Measurements from ENCODE around the gene SLC25A38.

DNA sequence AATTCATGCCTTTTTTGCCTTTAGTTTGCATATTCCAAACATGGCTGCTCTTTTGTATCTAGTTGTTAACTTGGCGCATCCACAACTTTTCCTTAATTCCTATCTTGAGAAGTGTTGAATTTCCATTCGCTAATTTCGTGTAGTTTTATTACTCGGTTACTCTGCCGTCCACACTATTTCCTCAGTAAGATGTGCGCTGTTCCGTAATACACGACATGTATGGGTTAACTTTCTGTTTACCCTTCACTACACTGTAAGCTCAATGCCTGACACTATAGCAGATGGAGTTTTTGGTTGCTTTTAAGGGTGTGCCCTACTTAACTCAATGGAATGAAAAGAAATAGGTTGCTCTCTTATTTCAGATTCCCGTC lies 24.1 kb downstream of the SLC25A38 start:
- TF ChIP-seq, protein P1, sequence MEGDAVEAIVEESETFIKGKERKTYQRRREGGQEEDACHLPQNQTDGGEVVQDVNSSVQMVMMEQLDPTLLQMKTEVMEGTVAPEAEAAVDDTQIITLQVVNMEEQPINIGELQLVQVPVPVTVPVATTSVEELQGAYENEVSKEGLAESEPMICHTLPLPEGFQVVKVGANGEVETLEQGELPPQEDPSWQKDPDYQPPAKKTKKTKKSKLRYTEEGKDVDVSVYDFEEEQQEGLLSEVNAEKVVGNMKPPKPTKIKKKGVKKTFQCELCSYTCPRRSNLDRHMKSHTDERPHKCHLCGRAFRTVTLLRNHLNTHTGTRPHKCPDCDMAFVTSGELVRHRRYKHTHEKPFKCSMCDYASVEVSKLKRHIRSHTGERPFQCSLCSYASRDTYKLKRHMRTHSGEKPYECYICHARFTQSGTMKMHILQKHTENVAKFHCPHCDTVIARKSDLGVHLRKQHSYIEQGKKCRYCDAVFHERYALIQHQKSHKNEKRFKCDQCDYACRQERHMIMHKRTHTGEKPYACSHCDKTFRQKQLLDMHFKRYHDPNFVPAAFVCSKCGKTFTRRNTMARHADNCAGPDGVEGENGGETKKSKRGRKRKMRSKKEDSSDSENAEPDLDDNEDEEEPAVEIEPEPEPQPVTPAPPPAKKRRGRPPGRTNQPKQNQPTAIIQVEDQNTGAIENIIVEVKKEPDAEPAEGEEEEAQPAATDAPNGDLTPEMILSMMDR (IDR thresholded peaks at IDR 0.05; ENCODE audit: poor library complexity, severe bottlenecking): no peak
- TF ChIP-seq EZH2 (IDR thresholded peaks at IDR 0.05; ENCODE audit: borderline replicate concordance, insufficient read depth, low read length, poor library complexity, severe bottlenecking) (no peak), POLR2AphosphoS5 (IDR thresholded peaks at IDR 0.05) (no peak), TAF1 (IDR thresholded peaks at IDR 0.05; ENCODE audit: low read depth) (no peak), EP300 (conservative IDR thresholded peaks at IDR 0.05; ENCODE audit: poor library complexity, severe bottlenecking) (no peak), RAD21 (conservative IDR thresholded peaks at IDR 0.05) (no peak), SMC3 (conservative IDR thresholded peaks at IDR 0.05; ENCODE audit: poor library complexity) (no peak), REST (IDR thresholded peaks at IDR 0.05; ENCODE audit: borderline replicate concordance) (no peak), MXI1 (conservative IDR thresholded peaks at IDR 0.05; ENCODE audit: poor library complexity, severe bottlenecking) (no peak)

All from neural cell (in vitro differentiated cells).